IMR-90 (cell line): ENCODE measurements around the gene CD68. TPM values are rescaled to one million over a fixed set of nuclear protein-coding genes. Genes with fewer than 3 reads are reported as not detected.

ENCODE experiments used
- ATAC-seq: fragments of 200-7000 bp; cut with Tn5 transposase; 2 replicates; pipeline ENCODE4 v1.9.1; 2020; ENCODE audit warnings: low read depth, mild to moderate bottlenecking, moderate library complexity
- BruUV-seq: library from RNA; stranded (reverse); fragments of 400-500 nt; replicated peaks from 2 replicates; lab custom pipeline; 2021; lab: Mats Ljungman, UMichigan
- CTCF ChIA-PET: fragments of 300-600 bp; formaldehyde crosslinking; extraction: SDS; loops from one replicate; lab custom pipeline; 2021; ENCODE audit warnings: antibody characterized with exemption; lab: Yijun Ruan, JAX
- POLR2A ChIA-PET: fragments of 300-600 bp; sonication (Branson Sonifier 250); formaldehyde crosslinking; loops from one replicate; lab custom pipeline; 2022; ENCODE audit warnings: antibody characterized with exemption; ENCODE audit not compliant: unreplicated experiment; lab: Charles Lee
- DNase-seq: peaks from one replicate; pipeline ENCODE4 v3.0.0; 2013
- H2AFZ ChIP-seq: replicated peaks from 2 replicates; pipeline ENCODE3; 2013; ENCODE audit warnings: low read length, mild to moderate bottlenecking; ENCODE audit not compliant: poor library complexity
- H2AK5ac ChIP-seq: 2 replicates; pipeline ENCODE4 v1.6.1; 2013; ENCODE audit warnings: low read depth, low read length, inconsistent platforms
- H2AK9ac ChIP-seq: replicated peaks from 2 replicates; pipeline ENCODE3; 2013; ENCODE audit warnings: mild to moderate bottlenecking, low read depth, low read length, moderate library complexity; ENCODE audit not compliant: poor library complexity
- H2BK120ac ChIP-seq: 2 replicates; pipeline ENCODE4 v1.6.1; 2013; ENCODE audit warnings: low read depth, low read length, inconsistent platforms
- H2BK15ac ChIP-seq: 3 replicates; pipeline ENCODE4 v1.6.1; 2013; ENCODE audit warnings: low read depth, low read length, inconsistent platforms
- H2BK20ac ChIP-seq: 2 replicates; pipeline ENCODE4 v1.6.1; 2013; ENCODE audit warnings: low read depth, mild to moderate bottlenecking, inconsistent platforms, low read length, moderate library complexity
- H2BK5ac ChIP-seq: 2 replicates; pipeline ENCODE4 v1.6.1; 2013; ENCODE audit warnings: mild to moderate bottlenecking, low read depth, low read length, inconsistent platforms; ENCODE audit not compliant: poor library complexity, severe bottlenecking
- H3K14ac ChIP-seq: replicated peaks from 2 replicates; pipeline ENCODE4 v1.6.1; 2013; ENCODE audit warnings: low read depth, low read length, inconsistent platforms
- H3K18ac ChIP-seq: 2 replicates; pipeline ENCODE4 v1.6.1; 2013; ENCODE audit warnings: low read depth, low read length, control low read depth
- H3K23ac ChIP-seq: 2 replicates; pipeline ENCODE4 v1.6.1; 2013; ENCODE audit warnings: low read depth, low read length, inconsistent platforms
- H3K27ac ChIP-seq: 2 replicates; pipeline ENCODE4 v1.5.1; 2013; ENCODE audit warnings: mild to moderate bottlenecking, control low read depth, low read length; ENCODE audit not compliant: insufficient read depth
- H3K27me3 ChIP-seq: 2 replicates; pipeline ENCODE4 v1.6.1; 2013; ENCODE audit warnings: low read length; ENCODE audit not compliant: control insufficient read depth, insufficient read depth
- H3K36me3 ChIP-seq: 2 replicates; pipeline ENCODE4 v1.6.1; 2013; ENCODE audit warnings: low read length, mixed read lengths; ENCODE audit not compliant: control insufficient read depth, insufficient read depth
- H3K4ac ChIP-seq: 2 replicates; pipeline ENCODE4 v1.6.1; 2013; ENCODE audit warnings: low read depth, low read length, inconsistent platforms
- H3K4me1 ChIP-seq: 2 replicates; pipeline ENCODE4 v1.6.1; 2013; ENCODE audit warnings: low read length, mixed read lengths; ENCODE audit not compliant: control insufficient read depth, insufficient read depth
- H3K4me2 ChIP-seq: 2 replicates; pipeline ENCODE4 v1.6.1; 2013; ENCODE audit warnings: low read depth, mild to moderate bottlenecking, control low read depth, low read length, moderate library complexity
- H3K4me3 ChIP-seq: 2 replicates; pipeline ENCODE4 v1.5.1; 2013; ENCODE audit warnings: low read depth, mild to moderate bottlenecking, control low read depth, low read length, moderate library complexity; ENCODE audit not compliant: insufficient read depth
- H3K56ac ChIP-seq: 2 replicates; pipeline ENCODE4 v1.6.1; 2013; ENCODE audit warnings: low read length, inconsistent platforms; ENCODE audit not compliant: insufficient read depth; ENCODE audit errors: extremely low read depth
- H3K79me1 ChIP-seq, 2 experiments: 2 replicates each; pipeline ENCODE4 v1.6.1; 2013; ENCODE audit warnings: low read length in 2 of 2, inconsistent platforms in 1 of 2, low read depth in 1 of 2
- H3K9ac ChIP-seq: 2 replicates; pipeline ENCODE4 v1.6.1; 2013; ENCODE audit warnings: low read depth, low read length, control low read depth
- H3K9me1 ChIP-seq: 2 replicates; pipeline ENCODE4 v1.6.1; 2013; ENCODE audit warnings: low read length, inconsistent platforms; ENCODE audit not compliant: insufficient read depth
- H3K9me3 ChIP-seq: 2 replicates; pipeline ENCODE4 v1.6.1; 2013; ENCODE audit warnings: low read length; ENCODE audit not compliant: control insufficient read depth, insufficient read depth
- H4K20me1 ChIP-seq: 2 replicates; pipeline ENCODE4 v1.6.1; 2013; ENCODE audit warnings: low read length, inconsistent platforms; ENCODE audit not compliant: insufficient read depth
- H4K5ac ChIP-seq: 2 replicates; pipeline ENCODE4 v1.6.1; 2013; ENCODE audit warnings: mild to moderate bottlenecking, low read depth, low read length, control low read depth
- H4K8ac ChIP-seq, 2 experiments: 2 replicates each; pipeline ENCODE4 v1.6.1; 2013; ENCODE audit warnings: low read depth in 2 of 2, low read length in 2 of 2, control low read depth in 1 of 2, inconsistent platforms in 1 of 2
- H4K91ac ChIP-seq: 2 replicates; pipeline ENCODE4 v1.6.1; 2013; ENCODE audit warnings: low read depth, low read length, inconsistent platforms; ENCODE audit not compliant: insufficient read depth
- FOS ChIP-seq: fragments of 150-350 bp; IDR thresholded peaks from 2 replicates; pipeline ENCODE4 v1.6.1; 2016; ENCODE audit warnings: low read depth, low read length
- MXI1 ChIP-seq: IDR thresholded peaks from 2 replicates; pipeline ENCODE4 v1.6.1; 2012; ENCODE audit warnings: low read depth, mild to moderate bottlenecking, low read length, moderate library complexity, borderline replicate concordance
- RAD21 ChIP-seq: IDR thresholded peaks from 2 replicates; pipeline ENCODE4 v1.6.1; 2012; ENCODE audit warnings: low read length, improper control_type of control experiment
- RCOR1 ChIP-seq: IDR thresholded peaks from 2 replicates; pipeline ENCODE4 v1.6.1; 2012; ENCODE audit warnings: mild to moderate bottlenecking, low read length, improper control_type of control experiment; ENCODE audit not compliant: insufficient replicate concordance
- WGBS, 2 experiments: methylation state at CpG; one replicate each; pipeline versions ENCODE4 v1.1.5 to v1.1.7; 2013; ENCODE audit warnings: missing lambda C conversion rate in 2 of 2; ENCODE audit not compliant: insufficient read length in 1 of 2; ENCODE audit errors: extremely low coverage in 2 of 2; 5-methylcytosine and 5-hydroxymethylcytosine counted together
- dilution Hi-C: fragments of 300-500 bp; cut with HindIII; formaldehyde crosslinking; loops from one replicate; pipeline ENCODE4 v1.14.3; 2018; ENCODE audit warnings: low sequenced_read_pairs; ENCODE audit not compliant: unreplicated experiment
- in situ Hi-C: fragments of 300-500 bp; cut with MboI; formaldehyde crosslinking; loops from 3 replicates; pipeline ENCODE4 v1.14.3; 2019; ENCODE audit warnings: low sequenced_read_pairs, inconsistent platforms, mixed read lengths
- intact Hi-C: fragments of 100-400 bp; cut with micrococcal nuclease; formaldehyde crosslinking; loops from 2 replicates; pipeline ENCODE4 v1.10.0; 2022
- polyA plus RNA-seq, 3 experiments: library from polyadenylated mRNA; depleted of rRNA; stranded (reverse); fragments of >200 nt; gene quantifications; 2 replicates each; pipeline ENCODE4 v1.2.3, GENCODE V29; 2012; ENCODE audit warnings: low replicate concordance in 1 of 3
- total RNA-seq: library from RNA; depleted of rRNA; stranded (reverse); fragments of >200 nt; gene quantifications from 2 replicates; pipeline ENCODE4 v1.2.3, GENCODE V29; 2012
- TF ChIP-seq, protein P1 (sequence below): conservative IDR thresholded peaks from 2 replicates; pipeline ENCODE4 v1.5.1; 2012; ENCODE audit warnings: mild to moderate bottlenecking, low read depth, low read length, improper control_type of control experiment

Gene CD68
- total and polyA plus RNA-seq, 2 of the 4 experiments (the other 2 are of a cell fraction), result 16.0 to 43.1 TPM

- intact Hi-C loops, result loop anchor here (1.0 to 10.0 kb wide), 8 partner anchors 46 to 516 kb away; partner anchors contain the start of genes KCTD11, NEURL4, POLR2A and SLC16A11
- peak overlapping the region; percentile 31; the same call in 1 of the 2 replicates for H3K4ac ChIP-seq
- peak overlapping the region; percentile 45 for H2AK5ac ChIP-seq
- in situ Hi-C loops, result no loop called here
- H3K9me1 ChIP-seq, result no peaks in the 10 kb centered on the region
- peaks cover 18% of the 10 kb centered on the region for H3K36me3 ChIP-seq
- H3K27me3 ChIP-seq, result no peaks in the 10 kb centered on the region
- no peak overlapping the region for H2BK20ac ChIP-seq
- H3K23ac ChIP-seq, result 0 out of 2 replicates have a peak overlapping the region, but pooled peaks have one; percentile 39
- CTCF ChIA-PET, result interaction anchor here (0.7 to 2.8 kb wide), 20 partner anchors 9 to 205 kb away, joined by 3 to 24 read pairs (median 4); partner anchors contain the start of genes MPDU1 and TMEM95
- peak; percentile 49 for DNase-seq
- H2AK9ac ChIP-seq, result peak overlapping the region; percentile 30
- H3K4me2 ChIP-seq, result peak overlapping the region; percentile 66
- no peak overlapping the region for H3K4me3 ChIP-seq
- H2AFZ ChIP-seq, result peak overlapping the region; percentile 99
- no peak overlapping the region; the same call in 1 of the 2 replicates for H4K91ac ChIP-seq
- BruUV-seq, result no TSS peak
- peaks cover 18 to 26% of the 10 kb centered on the region in 2 experiments for H3K79me1 ChIP-seq
- H4K5ac ChIP-seq, result peak overlapping the region; percentile 18; the same call in 1 of the 2 replicates
- 18% methylated on average over 5 of the region's 22 CpGs; no CpG with 5 or more reads in 1 of the 2 experiments for WGBS, 2 experiments
- peak overlapping the region; percentile 35; the same call in 1 of the 2 replicates for H3K9ac ChIP-seq
- no peak overlapping the region for H2BK15ac ChIP-seq
- H3K18ac ChIP-seq, result no peak overlapping the region
- 0 out of 2 replicates have a peak overlapping the region, but pooled peaks have one; percentile 19 for H3K27ac ChIP-seq
- H3K4me1 ChIP-seq, result peaks cover 9% of the 10 kb centered on the region
- H3K56ac ChIP-seq, result no peak overlapping the region
- TF ChIP-seq, protein P1, sequence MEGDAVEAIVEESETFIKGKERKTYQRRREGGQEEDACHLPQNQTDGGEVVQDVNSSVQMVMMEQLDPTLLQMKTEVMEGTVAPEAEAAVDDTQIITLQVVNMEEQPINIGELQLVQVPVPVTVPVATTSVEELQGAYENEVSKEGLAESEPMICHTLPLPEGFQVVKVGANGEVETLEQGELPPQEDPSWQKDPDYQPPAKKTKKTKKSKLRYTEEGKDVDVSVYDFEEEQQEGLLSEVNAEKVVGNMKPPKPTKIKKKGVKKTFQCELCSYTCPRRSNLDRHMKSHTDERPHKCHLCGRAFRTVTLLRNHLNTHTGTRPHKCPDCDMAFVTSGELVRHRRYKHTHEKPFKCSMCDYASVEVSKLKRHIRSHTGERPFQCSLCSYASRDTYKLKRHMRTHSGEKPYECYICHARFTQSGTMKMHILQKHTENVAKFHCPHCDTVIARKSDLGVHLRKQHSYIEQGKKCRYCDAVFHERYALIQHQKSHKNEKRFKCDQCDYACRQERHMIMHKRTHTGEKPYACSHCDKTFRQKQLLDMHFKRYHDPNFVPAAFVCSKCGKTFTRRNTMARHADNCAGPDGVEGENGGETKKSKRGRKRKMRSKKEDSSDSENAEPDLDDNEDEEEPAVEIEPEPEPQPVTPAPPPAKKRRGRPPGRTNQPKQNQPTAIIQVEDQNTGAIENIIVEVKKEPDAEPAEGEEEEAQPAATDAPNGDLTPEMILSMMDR, result peak; percentile 55
- no peak for TF ChIP-seq FOS
- peak; percentile 36; the same call in 1 of the 2 replicates for TF ChIP-seq RAD21
- no peak for TF ChIP-seq RCOR1
- no peak for TF ChIP-seq MXI1
- H3K9me3 ChIP-seq, result no peaks in the 10 kb centered on the region
- POLR2A ChIA-PET, result interaction anchor here (0.9 to 1.1 kb wide), 2 partner anchors 24 to 82 kb away, joined by 3 to 4 read pairs; no protein-coding TSS in a partner anchor
- H3K14ac ChIP-seq, result 0 out of 2 replicates have a peak overlapping the region, but pooled peaks have one; percentile 31
- no peak overlapping the region for H2BK120ac ChIP-seq
- no peaks in the 10 kb centered on the region for H4K20me1 ChIP-seq
- H4K8ac ChIP-seq, result peak overlapping the region; percentile 31 to 91
- dilution Hi-C loops, result no loop called here
- peak; percentile 45 for ATAC-seq
- no peak overlapping the region for H2BK5ac ChIP-seq
These were observed 19.0 kb upstream of the CD68 start for GRCh38 chr17:7560172-7561027.
